HG02943 (cell line): Measurements from ENCODE around the gene ZNF189.

Experiments
- ATAC-seq: cut with Tn5 transposase; IDR thresholded peaks from one replicate; pipeline ENCODE4 v1.9.1; 2021; ENCODE audit warnings: mild to moderate bottlenecking, low read depth, moderate library complexity; ENCODE audit not compliant: unreplicated experiment

Gene ZNF189

GRCh38 chr9:101417977-101418376 lies 19.3 kb downstream of the ZNF189 start:
- ATAC-seq, result no peak

GRCh38 chr9:101418518-101419430 lies 20.1 kb downstream of the ZNF189 start:
- no peak for ATAC-seq

GRCh38 chr9:101419863-101420262 lies 21.2 kb downstream of the ZNF189 start:
- no peak for ATAC-seq

- no peak for ATAC-seq
Measured at GRCh38 chr9:101421653-101422065, 23.0 kb downstream of the ZNF189 start.

DNA sequence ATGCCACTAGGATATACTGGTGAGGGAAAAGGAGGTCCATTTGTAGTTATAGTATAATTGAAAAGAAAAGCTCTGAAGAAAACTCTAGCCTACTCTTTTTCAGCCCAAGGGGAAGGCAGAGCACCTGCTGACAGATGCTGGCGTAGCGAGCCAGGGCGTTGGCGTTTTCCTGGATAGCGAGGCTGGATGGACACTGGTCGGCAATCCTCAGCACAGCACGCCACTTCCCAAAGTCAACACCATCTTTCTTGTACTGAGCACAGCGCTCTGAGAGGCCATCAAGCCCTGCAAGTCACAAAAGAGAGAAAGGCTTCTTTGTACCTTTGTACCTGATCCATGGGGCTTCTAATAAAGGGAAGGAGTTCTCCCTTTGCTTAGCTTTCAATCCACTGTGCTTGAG lies 28.7 kb downstream of the ZNF189 start:
- no peak for ATAC-seq

GRCh38 chr9:101427957-101428655 lies 29.5 kb downstream of the ZNF189 start:
- ATAC-seq, result peak; percentile 66

- ATAC-seq, result no peak
Measured at GRCh38 chr9:101428909-101429308, 30.3 kb downstream of the ZNF189 start.

DNA sequence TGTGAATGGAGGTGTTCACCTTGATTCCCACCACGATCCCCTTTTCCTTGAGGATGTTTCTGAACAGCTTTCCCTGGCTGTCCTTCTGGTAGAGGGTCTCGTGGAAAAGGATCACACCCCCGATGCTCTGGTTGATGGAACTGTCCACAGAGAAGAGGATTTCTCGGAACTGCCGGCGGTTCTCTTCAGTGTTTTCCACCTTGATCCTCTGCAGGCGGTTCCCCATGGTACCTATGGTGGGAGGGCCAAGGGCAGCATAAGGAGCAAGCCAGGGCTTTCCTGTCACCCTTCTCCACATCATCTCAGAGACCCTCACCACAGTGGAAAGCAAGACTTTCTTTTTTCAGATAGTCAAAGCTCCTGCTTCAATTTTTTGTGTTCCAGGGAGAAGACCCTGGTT lies 31.1 kb downstream of the ZNF189 start:
- ATAC-seq, result no peak

GRCh38 chr9:101432171-101432570 lies 33.5 kb downstream of the ZNF189 start:
- no peak for ATAC-seq

DNA sequence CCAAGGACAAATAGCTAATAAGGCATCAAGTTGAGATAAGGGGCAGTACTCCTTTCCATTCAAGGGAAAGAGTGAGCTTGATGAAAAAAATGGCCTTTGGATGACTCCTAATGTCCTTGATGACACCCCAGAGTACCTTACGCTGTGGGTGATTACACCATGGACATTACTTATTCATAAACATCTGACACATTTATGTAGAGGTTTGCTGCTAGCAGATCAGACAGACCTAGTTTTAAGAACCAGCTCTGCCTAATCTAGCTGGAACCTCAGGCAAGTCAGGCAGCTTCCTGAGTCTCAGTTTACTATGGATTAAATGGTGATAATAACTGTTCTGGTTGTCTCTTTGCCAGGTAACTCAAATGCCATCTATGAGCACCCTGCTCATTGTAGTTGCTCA lies 34.1 kb downstream of the ZNF189 start:
- ATAC-seq, result no peak

GRCh38 chr9:101433229-101433628 lies 34.6 kb downstream of the ZNF189 start:
- no peak for ATAC-seq

DNA sequence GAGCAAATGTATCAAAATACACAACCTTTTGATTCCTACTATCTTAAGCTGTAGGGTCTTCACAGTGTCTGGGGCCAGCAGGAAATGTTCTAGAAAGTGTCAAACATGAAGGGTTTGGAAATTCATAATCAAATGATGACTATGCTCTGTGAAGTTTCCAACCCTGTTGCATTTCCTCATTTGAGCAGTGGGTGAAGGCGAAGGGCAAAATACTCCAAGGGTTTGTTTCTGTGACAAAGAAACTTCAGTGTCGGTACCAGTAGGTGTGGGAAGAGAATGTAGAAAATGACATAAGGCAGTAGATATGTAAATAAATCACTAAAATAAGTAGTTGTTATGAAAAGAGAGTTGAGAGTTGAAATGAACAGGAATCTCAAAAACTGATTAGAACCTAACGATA lies 36.3 kb downstream of the ZNF189 start:
- ATAC-seq, result no peak

DNA sequence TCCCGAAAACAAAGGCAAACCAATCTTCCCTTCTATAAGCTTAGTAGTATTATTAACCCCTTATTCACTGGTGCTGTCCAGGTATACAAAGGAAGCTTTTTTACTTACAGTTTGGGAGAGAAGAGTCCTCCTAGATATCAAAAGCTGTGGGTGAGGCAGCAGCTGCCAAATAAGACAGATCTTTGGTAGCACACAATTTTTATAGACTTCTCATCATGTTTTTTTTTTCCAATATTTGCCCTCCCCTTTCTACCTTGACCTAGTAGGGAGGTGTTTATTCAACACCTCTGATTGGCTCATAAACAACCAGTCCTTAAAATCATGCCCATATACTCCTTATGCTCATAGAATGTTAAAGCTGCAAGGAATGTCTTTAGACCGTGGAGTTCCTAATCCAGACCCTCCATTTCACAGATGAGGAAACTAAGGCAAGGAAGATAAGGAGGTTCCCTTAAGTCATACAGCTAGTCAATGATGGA lies 37.0 kb downstream of the ZNF189 start, which contains the start of gene ALDOB:
Gene ALDOB (minus strand): TSS at position 174 of the 479 bp plus-strand sequence. CDS start 4,887 bp downstream, outside the sequence.
- no peak for ATAC-seq

DNA sequence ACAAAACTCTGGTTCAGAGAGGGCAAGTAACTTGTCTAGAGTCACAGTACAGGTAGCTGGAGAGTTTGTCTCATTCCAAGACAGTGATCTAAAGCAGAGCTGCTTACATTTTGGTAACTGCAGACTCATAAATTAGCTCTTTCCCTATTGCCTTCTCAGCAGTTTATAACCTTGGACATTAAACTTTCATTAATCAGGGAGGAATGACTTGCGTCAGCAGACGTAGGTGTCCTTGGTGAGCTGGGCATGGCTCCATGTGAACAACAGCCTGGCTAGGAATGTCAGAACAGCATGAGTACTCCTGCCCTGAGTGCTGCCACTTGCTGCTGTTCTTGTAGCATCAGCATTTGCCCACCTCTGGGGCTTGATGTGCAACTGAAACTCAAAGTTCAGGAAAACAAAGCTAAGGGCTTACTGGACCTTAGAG lies 39.2 kb downstream of the ZNF189 start:
- no peak for ATAC-seq

GRCh38 chr9:101438523-101438922 lies 39.9 kb downstream of the ZNF189 start:
- no peak for ATAC-seq

GRCh38 chr9:101440714-101441230 lies 42.1 kb downstream of the ZNF189 start:
- ATAC-seq, result no peak

- no peak for ATAC-seq
Measured at GRCh38 chr9:101442318-101442717, 43.7 kb downstream of the ZNF189 start.

GRCh38 chr9:101442736-101443135 lies 44.1 kb downstream of the ZNF189 start:
- no peak for ATAC-seq

- ATAC-seq, result no peak
Measured at GRCh38 chr9:101443364-101443771, 44.7 kb downstream of the ZNF189 start.

DNA sequence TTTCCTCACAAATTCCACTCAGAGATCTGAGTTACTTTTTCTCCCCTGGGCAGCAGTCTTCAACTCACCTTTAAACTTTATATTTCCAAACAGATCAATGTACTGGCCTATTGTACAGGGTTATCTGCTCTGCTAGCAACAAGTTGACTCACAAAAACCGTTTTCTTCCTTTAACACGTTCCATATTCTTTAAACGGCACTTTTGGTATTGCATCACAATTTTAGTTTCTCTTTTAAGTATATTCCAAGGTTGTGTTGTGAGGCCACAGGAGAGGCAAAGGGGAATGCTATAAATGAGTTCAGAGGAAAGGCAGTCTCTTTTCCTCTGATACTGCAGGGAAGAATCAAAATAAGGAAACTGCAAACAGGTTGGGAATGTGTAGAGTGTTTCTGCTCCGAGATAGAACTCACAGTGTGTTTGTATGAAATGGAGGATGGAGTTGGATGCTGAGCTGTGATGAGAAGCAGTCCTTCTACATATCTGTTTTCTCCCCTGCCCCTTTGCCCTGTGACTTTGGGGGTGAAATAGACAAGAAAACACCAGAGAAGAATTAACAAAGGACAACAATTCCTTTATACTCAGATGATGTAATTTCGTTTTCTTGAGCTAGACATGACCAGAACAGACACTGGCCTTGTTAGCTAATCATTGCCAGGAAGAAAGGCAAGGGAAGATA lies 46.8 kb downstream of the ZNF189 start:
- ATAC-seq, result no peak

GRCh38 chr9:101446732-101447131 lies 48.1 kb downstream of the ZNF189 start:
- no peak for ATAC-seq
